NCI-H2107 treated with DMSO at 0.1 percent for 48 hours (cell line): ENCODE measurements around the gene TNFRSF11A.

Source experiments
- DNase-seq: peaks from one replicate; lab custom pipeline; 2025; ENCODE audit not compliant: unreplicated experiment; lab: John Stamatoyannopoulos, UW

TNFRSF11A gene

GRCh38 chr18:62407660-62408059 is 82.5 kb downstream of the TNFRSF11A start:
- no peak for DNase-seq

DNA sequence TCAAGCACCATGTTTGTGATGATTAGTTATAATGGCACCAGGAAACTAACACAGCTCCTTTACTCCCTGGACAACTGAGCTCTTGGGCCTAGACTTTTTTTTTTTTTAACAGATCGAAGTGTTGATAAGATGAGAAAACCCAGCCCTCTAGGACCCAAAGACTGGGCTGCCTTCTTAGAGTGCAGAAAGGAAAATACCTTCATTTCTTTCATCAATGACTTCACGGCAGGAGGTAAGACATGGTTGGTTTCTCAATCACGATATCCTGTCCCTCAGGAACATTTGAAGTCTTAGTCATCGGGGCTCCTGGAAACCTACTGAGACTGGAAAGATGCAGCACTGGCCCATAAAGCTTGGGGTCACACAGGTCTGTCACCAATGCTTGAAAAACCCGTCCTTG is 84.7 kb downstream of the TNFRSF11A start:
- DNase-seq, result no peak

- no peak for DNase-seq
Measured at GRCh38 chr18:62412231-62412979, 87.3 kb downstream of the TNFRSF11A start.

DNA sequence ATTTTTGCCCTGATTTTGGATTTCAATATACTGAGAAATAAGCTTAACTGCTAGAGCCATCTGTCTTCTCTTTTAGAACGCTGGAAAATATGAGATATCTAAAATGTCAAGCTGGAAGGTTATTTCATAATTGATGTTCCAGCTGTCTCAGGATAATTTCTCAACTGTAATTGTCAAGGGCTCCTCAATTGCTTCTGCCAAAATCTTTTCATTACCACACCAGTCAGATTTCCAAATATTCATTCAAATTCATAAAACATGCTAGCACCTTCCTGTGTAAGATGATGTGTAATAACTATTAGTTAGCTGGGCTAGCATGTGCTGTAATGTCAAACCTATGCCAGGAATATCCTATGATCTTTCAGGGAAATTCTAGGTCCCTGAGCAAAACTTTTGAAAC is 88.1 kb downstream of the TNFRSF11A start:
- no peak for DNase-seq

DNA sequence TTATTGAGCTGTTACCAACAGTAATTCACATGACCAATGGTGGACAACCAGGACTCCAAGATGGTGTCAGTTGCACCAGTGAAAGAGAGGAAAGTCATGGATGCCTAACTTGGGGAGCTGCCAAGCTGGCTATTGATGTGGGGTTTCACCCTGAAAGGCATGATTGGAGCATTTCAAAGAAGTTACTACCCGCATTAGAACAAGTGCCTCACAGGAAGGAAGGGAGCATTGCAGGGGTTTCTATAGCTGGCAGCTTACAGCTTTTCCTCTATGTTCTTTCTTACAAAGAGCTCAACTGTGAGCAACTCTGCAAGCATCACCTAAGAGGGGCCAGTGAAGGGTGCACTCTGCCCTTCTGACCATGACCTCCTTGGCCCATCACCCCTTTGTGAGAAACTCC is 93.1 kb downstream of the TNFRSF11A start:
- no peak for DNase-seq

- DNase-seq, result no peak
Measured at GRCh38 chr18:62420151-62420512, 95.0 kb downstream of the TNFRSF11A start.

GRCh38 chr18:62420513-62421209 is 95.6 kb downstream of the TNFRSF11A start:
- no peak for DNase-seq

DNA sequence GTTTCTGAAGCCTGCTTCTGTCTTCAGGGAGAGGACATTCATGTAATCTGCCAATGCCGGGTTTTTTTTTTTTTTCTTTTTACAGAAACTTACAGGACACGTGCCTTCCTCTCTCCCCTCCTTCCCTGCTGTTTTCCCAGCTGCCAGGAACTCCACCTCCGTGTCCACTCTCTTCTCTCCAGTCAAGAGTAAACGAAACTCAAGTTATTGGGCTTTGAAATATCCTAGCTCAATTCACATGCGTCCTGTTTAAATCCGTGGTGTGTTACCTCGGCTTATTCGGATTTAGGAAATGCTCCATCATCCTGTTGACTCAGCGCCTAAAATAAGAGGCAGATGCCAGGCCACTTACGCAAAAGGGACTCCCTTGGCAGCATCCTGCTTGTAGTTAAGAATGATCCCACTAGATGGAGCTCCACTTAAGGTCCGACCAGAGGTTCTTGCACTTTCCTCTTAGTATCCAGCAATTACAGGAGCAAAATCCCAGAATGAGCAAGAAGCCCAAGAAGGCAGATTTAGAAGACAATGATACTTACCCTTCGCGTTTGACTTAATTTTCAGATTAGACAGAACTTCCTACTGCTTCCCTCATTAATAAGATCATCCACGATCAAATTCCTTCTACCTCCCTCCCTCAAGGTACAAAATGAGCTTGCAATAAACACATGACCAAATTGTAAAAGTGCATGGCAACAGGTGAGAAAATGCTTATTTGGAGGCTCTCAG is 100.5 kb downstream of the TNFRSF11A start:
- DNase-seq, result peak; percentile 94

GRCh38 chr18:62426191-62426488 is 101.0 kb downstream of the TNFRSF11A start:
- DNase-seq, result no peak

DNA sequence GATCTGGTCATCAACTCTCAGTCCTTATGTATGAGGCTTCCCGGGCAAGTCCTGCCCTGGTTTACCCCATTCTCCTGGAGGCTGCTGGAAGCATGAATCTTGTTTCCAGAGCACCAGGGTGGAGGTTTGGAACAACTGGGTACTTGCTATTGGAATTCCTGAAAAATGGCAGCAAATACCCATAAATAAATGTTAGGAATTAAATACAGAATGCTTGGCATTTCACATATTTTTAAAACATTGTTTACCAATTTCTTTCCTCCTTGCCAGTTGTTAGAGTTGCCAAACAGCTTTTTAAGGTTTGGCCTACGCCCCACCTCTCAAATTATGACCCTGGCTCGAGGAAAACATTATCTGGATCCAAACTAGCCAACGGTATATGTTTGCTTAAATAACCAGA is 107.1 kb downstream of the TNFRSF11A start:
- no peak for DNase-seq

GRCh38 chr18:62434798-62435197 is 109.7 kb downstream of the TNFRSF11A start:
- DNase-seq, result no peak

GRCh38 chr18:62435435-62436031 is 110.4 kb downstream of the TNFRSF11A start:
- no peak for DNase-seq

GRCh38 chr18:62436636-62437234 is 111.6 kb downstream of the TNFRSF11A start:
- DNase-seq, result no peak

DNA sequence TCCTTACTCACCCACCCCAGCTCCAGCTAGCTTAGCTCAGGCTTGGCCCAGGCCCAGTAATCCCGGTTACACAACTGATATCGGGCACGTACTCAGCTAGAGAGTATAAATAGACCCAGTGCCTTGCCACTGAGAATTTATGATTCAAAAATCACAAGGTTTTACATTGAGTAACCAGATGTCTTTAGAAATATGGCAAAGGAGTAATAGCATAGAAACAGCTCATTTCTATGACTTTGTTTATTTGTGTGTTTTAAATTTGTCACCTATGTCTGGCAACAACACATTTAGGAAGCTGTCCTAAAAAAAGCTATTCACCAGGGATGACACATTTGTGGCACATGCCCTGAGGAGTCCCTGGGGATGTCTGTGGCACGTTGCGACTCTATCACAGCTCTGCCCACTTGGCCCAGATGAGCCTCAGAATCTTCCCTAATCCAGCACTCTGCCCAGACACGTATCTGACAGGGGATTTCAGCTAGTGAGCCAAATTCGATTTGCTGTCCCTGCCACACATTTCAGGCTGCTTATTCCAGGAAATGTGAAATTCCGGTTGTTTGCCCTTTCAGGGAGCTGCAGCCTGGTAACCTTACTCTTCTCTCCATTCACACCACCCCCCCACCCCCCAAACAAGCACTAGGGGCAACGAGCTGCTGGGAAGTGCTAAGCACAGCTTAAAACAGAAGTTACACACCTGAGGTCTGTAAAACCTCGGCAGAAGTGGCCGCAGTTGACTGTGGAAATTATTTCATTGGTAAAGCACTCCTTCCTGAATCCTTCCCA is 112.3 kb downstream of the TNFRSF11A start:
- no peak for DNase-seq

- no peak for DNase-seq
Measured at GRCh38 chr18:62438018-62438329, 112.9 kb downstream of the TNFRSF11A start.

- no peak for DNase-seq
Measured at GRCh38 chr18:62438402-62438801, 113.3 kb downstream of the TNFRSF11A start.

DNA sequence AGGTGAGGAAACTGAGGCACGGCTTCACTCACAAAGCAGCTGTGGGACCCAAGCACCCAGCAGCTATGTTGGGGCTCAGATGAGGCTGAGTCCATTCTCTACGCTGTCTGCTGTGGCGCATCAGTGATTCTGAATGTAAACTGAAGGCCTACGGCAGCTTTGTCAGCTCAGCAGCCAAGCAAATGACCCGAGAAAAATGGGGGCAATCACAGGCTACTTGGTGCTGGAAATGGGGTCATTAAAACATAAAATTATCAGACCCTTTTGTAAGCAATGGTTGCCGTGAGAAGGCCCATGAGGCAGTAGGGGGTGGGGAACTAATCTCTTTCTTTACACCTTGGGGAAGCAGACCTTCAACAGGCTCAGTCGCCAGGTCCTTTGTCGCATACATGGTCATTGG is 113.8 kb downstream of the TNFRSF11A start:
- no peak for DNase-seq
